DOHH2 (cell line): ENCODE data around the gene CEP112.

Experiments used
- H3F3A ChIP-seq: fragments of 200-600 bp; sonication (generic), shearing (Covaris generic); 2 replicates; pipeline ENCODE4 v1.6.0; 2016; ENCODE audit warnings: antibody characterized with exemption, mild to moderate bottlenecking; ENCODE audit not compliant: control insufficient read depth, insufficient read depth
- H3K27ac ChIP-seq: fragments of 200-600 bp; sonication (generic); 2 replicates; pipeline ENCODE4 v1.5.1; 2014; ENCODE audit warnings: low read depth, mild to moderate bottlenecking, low read length, moderate library complexity
- H3K27me3 ChIP-seq: fragments of 200-600 bp; sonication (generic); 2 replicates; pipeline ENCODE4 v1.6.1; 2014; ENCODE audit warnings: mild to moderate bottlenecking, low read length, mixed read lengths; ENCODE audit not compliant: control insufficient read depth
- H3K36me3 ChIP-seq: fragments of 200-600 bp; sonication (generic); 2 replicates; pipeline ENCODE4 v1.6.1; 2014; ENCODE audit warnings: mild to moderate bottlenecking, low read length, moderate library complexity, mixed read lengths; ENCODE audit not compliant: control insufficient read depth
- H3K4me1 ChIP-seq: fragments of 200-600 bp; sonication (generic); 2 replicates; pipeline ENCODE4 v1.6.1; 2014; ENCODE audit warnings: mild to moderate bottlenecking, low read length, mixed read lengths; ENCODE audit not compliant: control insufficient read depth
- H3K4me2 ChIP-seq: fragments of 200-600 bp; sonication (generic); 2 replicates; pipeline ENCODE4 v1.6.0; 2014; ENCODE audit warnings: mild to moderate bottlenecking, low read length, moderate library complexity
- H3K4me3 ChIP-seq: fragments of 200-600 bp; sonication (generic); 2 replicates; pipeline ENCODE4 v1.5.1; 2014; ENCODE audit warnings: mild to moderate bottlenecking, low read length, mixed read lengths
- H3K79me2 ChIP-seq: fragments of 200-600 bp; sonication (generic); 2 replicates; pipeline ENCODE4 v1.6.1; 2014; ENCODE audit warnings: mild to moderate bottlenecking, low read length, mixed read lengths; ENCODE audit not compliant: control insufficient read depth
- H3K9me2 ChIP-seq: fragments of 200-600 bp; sonication (generic); replicated peaks from 2 replicates; pipeline ENCODE4 v1.6.1; 2014; ENCODE audit warnings: mild to moderate bottlenecking, low read length, mixed read lengths; ENCODE audit not compliant: control insufficient read depth
- H3K9me3 ChIP-seq: fragments of 200-600 bp; sonication (generic); 2 replicates; pipeline ENCODE4 v1.6.1; 2014; ENCODE audit warnings: antibody characterized with exemption, low read length, mixed read lengths; ENCODE audit not compliant: control insufficient read depth, insufficient read depth
- H4K20me1 ChIP-seq: fragments of 200-600 bp; sonication (generic); 2 replicates; pipeline ENCODE4 v1.6.0; 2014; ENCODE audit warnings: low read depth, mild to moderate bottlenecking, antibody characterized with exemption, low read length, moderate library complexity; ENCODE audit not compliant: control insufficient read depth, insufficient read depth
- CTCF ChIP-seq: fragments of 200-600 bp; sonication (generic); IDR thresholded peaks from one replicate; pipeline ENCODE4 v1.5.1; 2014; ENCODE audit warnings: antibody characterized with exemption, mild to moderate bottlenecking, low read depth, low read length; ENCODE audit not compliant: poor library complexity, severe bottlenecking
- EZH2phosphoT487 ChIP-seq: fragments of 200-600 bp; sonication (generic); IDR thresholded peaks from 2 replicates; pipeline ENCODE4 v1.6.1; 2017; ENCODE audit warnings: borderline replicate concordance, mild to moderate bottlenecking, antibody characterized with exemption, low read length, moderate library complexity, mixed read lengths

Gene CEP112

GRCh38 chr17:65750631-65751115 lies 441.3 kb downstream of the CEP112 start:
- no peaks in the 10 kb centered on the region for H4K20me1 ChIP-seq
- no peaks in the 10 kb centered on the region for H3K9me3 ChIP-seq
- H3K27ac ChIP-seq, result no peak overlapping the region
- no peaks in the 10 kb centered on the region for H3K27me3 ChIP-seq
- H3K4me1 ChIP-seq, result no peaks in the 10 kb centered on the region
- H3K36me3 ChIP-seq, result no peaks in the 10 kb centered on the region
- H3K4me2 ChIP-seq, result no peak overlapping the region
- no peak overlapping the region for H3K4me3 ChIP-seq
- no peaks in the 10 kb centered on the region for H3K9me2 ChIP-seq
- H3K79me2 ChIP-seq, result no peaks in the 10 kb centered on the region
- TF ChIP-seq EZH2phosphoT487 (no peak), CTCF (no peak)
- no peaks in the 10 kb centered on the region for H3F3A ChIP-seq

- Histone ChIP-seq H3K36me3 (no peaks in the 10 kb centered on the region), H3K9me3 (no peaks in the 10 kb centered on the region), H3F3A (no peaks in the 10 kb centered on the region), H3K9me2 (no peaks in the 10 kb centered on the region), H3K79me2 (no peaks in the 10 kb centered on the region), H3K4me1 (no peaks in the 10 kb centered on the region), H3K27me3 (no peaks in the 10 kb centered on the region), H3K27ac (no peak overlapping the region), H3K4me2 (no peak overlapping the region), H4K20me1 (no peaks in the 10 kb centered on the region), H3K4me3 (no peak overlapping the region)
- no peak for TF ChIP-seq EZH2phosphoT487
- no peak for TF ChIP-seq CTCF
Measured at GRCh38 chr17:65750166-65750565, 441.8 kb downstream of the CEP112 start.

- no peak overlapping the region for H3K4me2 ChIP-seq
- no peaks in the 10 kb centered on the region for H3K9me2 ChIP-seq
- no peaks in the 10 kb centered on the region for H3K36me3 ChIP-seq
- H4K20me1 ChIP-seq, result no peaks in the 10 kb centered on the region
- H3K4me3 ChIP-seq, result no peak overlapping the region
- no peaks in the 10 kb centered on the region for H3F3A ChIP-seq
- TF ChIP-seq CTCF (no peak), EZH2phosphoT487 (no peak)
- H3K27ac ChIP-seq, result no peak overlapping the region
- no peaks in the 10 kb centered on the region for H3K4me1 ChIP-seq
- no peaks in the 10 kb centered on the region for H3K27me3 ChIP-seq
- no peaks in the 10 kb centered on the region for H3K79me2 ChIP-seq
- no peaks in the 10 kb centered on the region for H3K9me3 ChIP-seq
Measured at GRCh38 chr17:65749479-65749878, 442.5 kb downstream of the CEP112 start.

- H3F3A ChIP-seq, result no peaks in the 10 kb centered on the region
- TF ChIP-seq CTCF (no peak), EZH2phosphoT487 (no peak)
- no peaks in the 10 kb centered on the region for H4K20me1 ChIP-seq
- H3K4me1 ChIP-seq, result no peaks in the 10 kb centered on the region
- H3K36me3 ChIP-seq, result no peaks in the 10 kb centered on the region
- no peak overlapping the region for H3K4me3 ChIP-seq
- no peaks in the 10 kb centered on the region for H3K9me3 ChIP-seq
- no peak overlapping the region for H3K4me2 ChIP-seq
- no peaks in the 10 kb centered on the region for H3K79me2 ChIP-seq
- H3K9me2 ChIP-seq, result no peaks in the 10 kb centered on the region
- no peak overlapping the region for H3K27ac ChIP-seq
- no peaks in the 10 kb centered on the region for H3K27me3 ChIP-seq
Measured at GRCh38 chr17:65745241-65745640, 446.7 kb downstream of the CEP112 start.
